Adipocyte (in vitro differentiated cells): ENCODE measurements around the gene STX4.

Experiments
- DNase-seq: peaks from one replicate; pipeline ENCODE4 v3.0.0-alpha.2; 2015; ENCODE audit warnings: low read depth
- H3K27me3 ChIP-seq: replicated peaks from 2 replicates; pipeline ENCODE4 v1.7.0; 2013; ENCODE audit warnings: mild to moderate bottlenecking, low read length, moderate library complexity; ENCODE audit not compliant: control insufficient read depth, insufficient read depth
- H3K36me3 ChIP-seq: 2 replicates; pipeline ENCODE4 v1.7.0; 2013; ENCODE audit warnings: low read length, mild to moderate bottlenecking, moderate library complexity; ENCODE audit not compliant: control insufficient read depth, insufficient read depth, severe bottlenecking
- H3K4me1 ChIP-seq: 2 replicates; pipeline ENCODE4 v1.7.0; 2013; ENCODE audit warnings: mild to moderate bottlenecking, low read length, moderate library complexity; ENCODE audit not compliant: control insufficient read depth, insufficient read depth
- H3K4me3 ChIP-seq: 2 replicates; pipeline ENCODE4 v1.7.0; 2013; ENCODE audit warnings: mild to moderate bottlenecking, low read length, moderate library complexity
- H3K9ac ChIP-seq: 2 replicates; pipeline ENCODE4 v1.7.0; 2013; ENCODE audit warnings: mild to moderate bottlenecking, low read length, moderate library complexity
- H3K9me3 ChIP-seq: 2 replicates; pipeline ENCODE4 v1.7.0; 2013; ENCODE audit warnings: mild to moderate bottlenecking, low read length, moderate library complexity; ENCODE audit not compliant: control insufficient read depth

Gene STX4

DNA sequence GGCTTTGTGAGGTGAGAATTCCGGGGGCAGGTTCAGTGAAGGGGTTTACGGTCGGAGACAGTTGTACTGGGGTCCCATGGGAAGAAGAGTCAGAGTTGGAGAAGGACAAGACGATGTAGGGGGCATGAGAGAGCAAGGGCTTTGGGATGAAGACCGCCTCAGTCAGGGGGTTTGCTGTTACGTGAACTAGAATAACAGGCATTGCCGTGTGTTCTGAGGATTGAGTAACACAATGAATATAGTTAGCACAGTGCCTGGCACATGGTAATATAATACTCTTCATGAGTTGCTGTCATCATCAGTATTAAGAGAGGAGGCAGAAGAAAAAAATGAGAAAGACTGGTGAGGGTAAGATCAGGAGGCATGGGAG lies 41.4 kb downstream of the STX4 start:
- Histone ChIP-seq H3K9ac (peak overlapping the region; percentile 97), H3K36me3 (peaks cover 34% of the 10 kb centered on the region), H3K4me1 (peaks cover 13% of the 10 kb centered on the region), H3K4me3 (peak overlapping the region; percentile 99), H3K9me3 (no peaks in the 10 kb centered on the region), H3K27me3 (no peaks in the 10 kb centered on the region)
- peak; percentile 64 for DNase-seq

DNA sequence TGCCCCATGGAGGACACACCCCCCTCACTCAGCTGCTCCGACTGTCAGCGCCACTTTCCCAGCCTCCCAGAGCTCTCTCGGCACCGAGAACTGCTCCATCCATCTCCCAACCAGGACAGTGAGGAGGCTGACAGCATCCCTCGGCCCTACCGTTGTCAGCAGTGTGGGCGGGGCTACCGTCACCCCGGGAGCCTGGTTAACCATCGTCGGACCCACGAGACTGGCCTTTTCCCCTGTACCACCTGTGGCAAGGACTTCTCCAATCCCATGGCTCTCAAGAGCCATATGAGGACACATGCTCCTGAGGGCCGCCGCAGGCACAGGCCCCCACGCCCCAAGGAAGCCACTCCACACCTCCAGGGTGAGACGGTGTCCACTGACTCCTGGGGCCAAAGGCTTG lies 43.0 kb downstream of the STX4 start:
- no peaks in the 10 kb centered on the region for H3K9me3 ChIP-seq
- no peak overlapping the region for H3K4me3 ChIP-seq
- H3K36me3 ChIP-seq = peaks cover 44% of the 10 kb centered on the region
- H3K27me3 ChIP-seq = no peaks in the 10 kb centered on the region
- DNase-seq = no peak
- no peak overlapping the region for H3K9ac ChIP-seq
- H3K4me1 ChIP-seq = peaks cover 13% of the 10 kb centered on the region

DNA sequence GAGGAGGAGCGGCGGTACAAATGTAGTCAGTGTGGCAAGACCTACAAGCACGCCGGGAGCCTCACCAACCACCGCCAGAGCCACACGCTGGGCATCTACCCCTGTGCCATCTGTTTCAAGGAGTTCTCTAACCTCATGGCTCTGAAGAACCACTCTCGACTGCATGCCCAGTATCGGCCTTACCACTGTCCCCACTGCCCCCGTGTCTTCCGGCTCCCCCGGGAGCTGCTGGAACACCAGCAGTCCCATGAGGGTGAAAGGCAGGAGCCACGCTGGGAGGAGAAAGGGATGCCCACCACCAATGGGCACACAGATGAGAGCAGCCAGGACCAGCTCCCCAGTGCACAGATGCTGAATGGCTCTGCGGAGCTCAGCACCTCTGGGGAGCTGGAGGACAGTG lies 43.7 kb downstream of the STX4 start:
- Histone ChIP-seq H3K9me3 (no peaks in the 10 kb centered on the region), H3K27me3 (no peaks in the 10 kb centered on the region), H3K36me3 (peaks cover 44% of the 10 kb centered on the region), H3K9ac (no peak overlapping the region), H3K4me1 (peaks cover 7% of the 10 kb centered on the region), H3K4me3 (no peak overlapping the region)
- no peak for DNase-seq

DNA sequence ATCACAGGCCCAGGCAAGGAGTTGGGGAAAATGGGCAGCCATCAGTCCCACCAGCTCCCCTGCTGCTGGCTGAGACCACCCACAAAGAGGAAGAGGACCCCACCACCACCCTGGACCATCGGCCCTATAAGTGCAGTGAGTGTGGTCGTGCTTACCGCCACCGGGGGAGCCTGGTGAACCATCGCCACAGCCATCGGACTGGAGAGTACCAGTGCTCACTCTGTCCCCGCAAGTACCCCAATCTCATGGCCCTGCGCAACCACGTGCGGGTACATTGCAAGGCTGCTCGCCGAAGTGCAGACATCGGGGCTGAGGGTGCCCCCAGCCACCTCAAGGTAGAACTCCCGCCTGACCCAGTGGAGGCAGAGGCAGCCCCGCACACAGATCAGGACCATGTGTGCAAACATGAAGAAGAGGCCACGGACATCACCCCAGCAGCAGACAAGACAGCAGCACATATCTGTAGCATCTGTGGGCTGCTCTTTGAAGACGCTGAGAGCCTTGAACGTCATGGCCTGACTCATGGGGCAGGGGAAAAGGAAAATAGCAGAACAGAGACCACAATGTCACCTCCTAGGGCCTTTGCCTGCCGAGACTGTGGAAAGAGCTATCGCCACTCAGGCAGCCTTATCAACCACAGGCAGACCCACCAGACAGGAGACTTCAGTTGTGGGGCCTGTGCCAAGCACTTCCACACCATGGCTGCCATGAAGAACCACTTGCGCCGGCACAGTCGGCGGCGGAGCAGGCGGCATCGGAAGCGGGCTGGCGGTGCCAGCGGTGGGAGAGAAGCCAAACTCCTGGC lies 44.4 kb downstream of the STX4 start:
- peaks cover 44% of the 10 kb centered on the region for H3K36me3 ChIP-seq
- H3K4me1 ChIP-seq = peaks cover 8% of the 10 kb centered on the region
- no peaks in the 10 kb centered on the region for H3K9me3 ChIP-seq
- H3K27me3 ChIP-seq = no peaks in the 10 kb centered on the region
- H3K9ac ChIP-seq = no peak overlapping the region
- no peak for DNase-seq
- H3K4me3 ChIP-seq = no peak overlapping the region

DNA sequence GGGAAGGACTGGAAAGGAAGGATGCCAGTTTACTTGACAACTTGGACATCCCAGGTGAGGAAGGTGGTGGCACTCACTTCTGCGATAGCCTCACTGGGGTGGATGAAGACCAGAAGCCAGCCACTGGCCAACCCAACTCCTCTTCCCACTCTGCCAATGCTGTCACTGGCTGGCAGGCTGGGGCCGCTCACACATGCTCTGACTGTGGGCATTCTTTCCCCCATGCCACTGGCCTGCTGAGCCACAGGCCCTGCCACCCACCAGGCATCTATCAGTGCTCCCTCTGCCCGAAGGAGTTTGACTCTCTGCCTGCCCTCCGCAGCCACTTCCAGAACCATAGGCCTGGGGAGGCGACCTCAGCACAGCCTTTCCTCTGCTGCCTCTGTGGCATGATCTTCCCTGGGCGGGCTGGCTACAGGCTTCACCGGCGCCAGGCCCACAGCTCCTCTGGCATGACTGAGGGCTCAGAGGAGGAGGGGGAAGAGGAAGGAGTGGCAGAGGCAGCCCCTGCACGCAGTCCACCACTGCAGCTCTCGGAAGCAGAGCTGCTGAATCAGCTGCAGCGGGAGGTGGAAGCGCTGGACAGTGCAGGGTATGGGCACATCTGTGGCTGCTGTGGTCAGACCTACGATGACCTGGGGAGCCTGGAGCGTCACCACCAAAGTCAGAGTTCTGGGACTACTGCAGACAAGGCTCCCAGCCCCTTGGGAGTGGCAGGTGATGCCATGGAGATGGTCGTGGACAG lies 45.4 kb downstream of the STX4 start:
- H3K4me1 ChIP-seq = peaks cover 14% of the 10 kb centered on the region
- H3K9ac ChIP-seq = no peak overlapping the region
- H3K27me3 ChIP-seq = no peaks in the 10 kb centered on the region
- no peak for DNase-seq
- H3K9me3 ChIP-seq = no peaks in the 10 kb centered on the region
- peaks cover 45% of the 10 kb centered on the region for H3K36me3 ChIP-seq
- H3K4me3 ChIP-seq = no peak overlapping the region

DNA sequence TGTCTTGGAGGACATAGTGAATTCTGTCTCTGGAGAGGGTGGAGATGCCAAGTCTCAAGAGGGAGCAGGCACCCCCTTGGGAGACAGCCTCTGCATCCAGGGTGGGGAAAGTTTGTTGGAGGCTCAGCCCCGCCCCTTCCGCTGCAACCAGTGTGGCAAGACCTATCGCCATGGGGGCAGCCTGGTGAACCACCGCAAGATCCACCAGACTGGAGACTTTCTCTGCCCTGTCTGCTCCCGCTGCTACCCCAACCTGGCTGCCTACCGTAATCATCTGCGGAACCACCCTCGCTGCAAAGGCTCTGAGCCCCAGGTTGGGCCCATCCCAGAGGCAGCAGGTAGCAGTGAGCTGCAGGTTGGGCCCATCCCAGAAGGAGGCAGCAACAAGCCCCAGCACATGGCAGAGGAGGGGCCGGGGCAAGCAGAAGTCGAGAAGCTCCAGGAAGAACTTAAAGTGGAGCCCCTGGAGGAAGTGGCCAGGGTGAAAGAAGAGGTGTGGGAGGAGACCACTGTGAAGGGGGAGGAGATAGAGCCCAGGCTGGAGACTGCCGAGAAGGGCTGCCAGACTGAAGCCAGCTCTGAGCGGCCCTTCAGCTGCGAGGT lies 46.1 kb downstream of the STX4 start:
- DNase-seq = no peak
- peaks cover 14% of the 10 kb centered on the region for H3K4me1 ChIP-seq
- peaks cover 49% of the 10 kb centered on the region for H3K36me3 ChIP-seq
- no peak overlapping the region for H3K9ac ChIP-seq
- no peaks in the 10 kb centered on the region for H3K9me3 ChIP-seq
- H3K4me3 ChIP-seq = no peak overlapping the region
- no peaks in the 10 kb centered on the region for H3K27me3 ChIP-seq

DNA sequence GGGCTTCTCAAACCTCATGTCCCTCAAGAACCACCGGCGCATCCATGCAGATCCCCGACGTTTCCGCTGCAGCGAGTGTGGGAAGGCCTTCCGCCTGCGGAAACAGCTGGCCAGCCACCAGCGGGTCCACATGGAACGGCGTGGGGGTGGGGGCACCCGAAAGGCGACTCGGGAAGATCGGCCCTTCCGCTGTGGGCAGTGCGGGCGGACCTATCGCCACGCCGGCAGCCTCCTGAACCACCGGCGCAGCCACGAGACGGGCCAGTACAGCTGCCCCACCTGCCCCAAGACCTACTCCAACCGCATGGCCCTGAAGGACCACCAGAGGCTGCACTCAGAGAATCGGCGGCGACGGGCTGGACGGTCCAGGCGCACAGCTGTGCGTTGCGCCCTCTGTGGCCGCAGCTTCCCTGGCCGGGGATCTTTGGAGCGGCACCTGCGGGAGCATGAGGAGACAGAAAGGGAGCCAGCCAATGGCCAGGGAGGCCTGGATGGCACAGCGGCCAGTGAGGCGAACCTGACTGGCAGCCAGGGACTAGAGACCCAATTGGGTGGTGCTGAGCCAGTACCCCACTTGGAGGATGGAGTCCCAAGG lies 46.8 kb downstream of the STX4 start:
- Histone ChIP-seq H3K9me3 (no peaks in the 10 kb centered on the region), H3K4me3 (no peak overlapping the region), H3K4me1 (peaks cover 11% of the 10 kb centered on the region), H3K9ac (no peak overlapping the region), H3K36me3 (peaks cover 53% of the 10 kb centered on the region), H3K27me3 (no peaks in the 10 kb centered on the region)
- no peak for DNase-seq

DNA sequence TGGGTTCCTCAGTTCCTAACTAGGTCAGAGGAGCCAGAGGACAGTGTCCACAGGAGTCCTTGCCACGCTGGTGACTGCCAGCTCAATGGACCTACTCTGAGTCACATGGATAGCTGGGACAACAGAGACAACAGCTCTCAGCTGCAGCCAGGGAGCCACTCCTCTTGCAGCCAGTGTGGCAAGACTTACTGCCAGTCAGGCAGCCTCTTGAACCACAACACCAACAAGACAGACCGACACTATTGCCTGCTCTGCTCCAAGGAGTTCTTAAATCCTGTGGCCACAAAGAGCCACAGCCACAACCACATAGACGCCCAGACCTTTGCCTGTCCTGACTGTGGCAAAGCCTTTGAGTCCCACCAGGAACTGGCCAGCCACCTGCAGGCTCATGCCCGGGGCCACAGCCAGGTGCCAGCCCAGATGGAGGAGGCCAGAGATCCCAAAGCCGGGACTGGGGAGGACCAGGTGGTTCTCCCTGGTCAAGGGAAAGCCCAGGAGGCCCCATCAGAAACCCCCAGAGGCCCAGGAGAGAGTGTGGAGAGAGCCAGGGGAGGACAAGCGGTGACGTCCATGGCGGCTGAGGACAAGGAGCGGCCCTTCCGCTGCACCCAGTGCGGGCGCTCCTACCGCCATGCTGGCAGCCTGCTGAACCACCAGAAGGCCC lies 47.5 kb downstream of the STX4 start:
- H3K9me3 ChIP-seq = no peaks in the 10 kb centered on the region
- H3K4me3 ChIP-seq = no peak overlapping the region
- H3K4me1 ChIP-seq = peaks cover 11% of the 10 kb centered on the region
- no peaks in the 10 kb centered on the region for H3K27me3 ChIP-seq
- no peak overlapping the region for H3K9ac ChIP-seq
- DNase-seq = no peak
- H3K36me3 ChIP-seq = peaks cover 53% of the 10 kb centered on the region

DNA sequence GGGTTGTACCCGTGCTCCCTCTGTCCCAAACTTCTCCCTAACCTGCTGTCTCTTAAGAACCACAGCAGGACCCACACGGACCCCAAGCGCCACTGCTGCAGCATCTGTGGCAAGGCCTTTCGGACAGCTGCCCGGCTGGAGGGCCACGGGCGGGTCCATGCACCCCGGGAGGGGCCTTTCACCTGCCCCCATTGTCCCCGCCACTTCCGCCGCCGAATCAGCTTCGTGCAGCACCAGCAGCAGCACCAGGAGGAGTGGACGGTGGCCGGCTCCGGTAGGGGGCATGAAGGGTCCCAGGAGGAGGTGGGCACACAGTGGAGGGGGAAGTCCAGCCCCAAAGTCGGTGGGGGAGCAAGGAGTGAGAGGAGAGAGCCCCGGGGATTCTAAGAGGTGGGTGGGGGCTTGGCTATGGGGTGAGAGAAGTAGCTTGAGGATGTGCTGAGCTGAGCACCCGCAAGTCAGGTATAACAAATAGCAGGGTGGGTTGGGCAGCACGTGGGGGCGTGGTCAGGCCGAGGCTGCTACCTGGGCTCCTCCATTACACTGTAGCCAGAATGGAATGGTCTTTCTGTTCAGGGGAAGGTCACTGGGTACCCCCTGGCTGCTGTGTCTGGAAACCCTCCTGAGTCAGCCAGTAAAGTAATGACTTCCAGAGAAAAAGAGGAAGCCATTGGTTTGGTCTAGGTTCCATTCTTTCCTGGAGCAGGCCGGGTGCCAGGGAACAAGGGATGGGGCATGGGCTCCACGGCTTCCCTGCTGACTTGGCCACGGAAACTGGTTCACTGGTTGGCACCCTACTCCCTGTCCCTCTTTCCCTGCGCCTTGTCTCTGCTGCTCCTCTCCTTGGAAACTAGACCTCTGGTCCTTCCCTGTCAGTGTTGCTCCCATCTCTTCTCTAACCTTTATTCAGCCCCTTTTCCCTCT lies 48.3 kb downstream of the STX4 start:
- DNase-seq = no peak
- Histone ChIP-seq H3K27me3 (no peaks in the 10 kb centered on the region), H3K36me3 (peaks cover 50% of the 10 kb centered on the region), H3K4me1 (peaks cover 11% of the 10 kb centered on the region), H3K9me3 (no peaks in the 10 kb centered on the region), H3K4me3 (no peak overlapping the region), H3K9ac (no peak overlapping the region)

DNA sequence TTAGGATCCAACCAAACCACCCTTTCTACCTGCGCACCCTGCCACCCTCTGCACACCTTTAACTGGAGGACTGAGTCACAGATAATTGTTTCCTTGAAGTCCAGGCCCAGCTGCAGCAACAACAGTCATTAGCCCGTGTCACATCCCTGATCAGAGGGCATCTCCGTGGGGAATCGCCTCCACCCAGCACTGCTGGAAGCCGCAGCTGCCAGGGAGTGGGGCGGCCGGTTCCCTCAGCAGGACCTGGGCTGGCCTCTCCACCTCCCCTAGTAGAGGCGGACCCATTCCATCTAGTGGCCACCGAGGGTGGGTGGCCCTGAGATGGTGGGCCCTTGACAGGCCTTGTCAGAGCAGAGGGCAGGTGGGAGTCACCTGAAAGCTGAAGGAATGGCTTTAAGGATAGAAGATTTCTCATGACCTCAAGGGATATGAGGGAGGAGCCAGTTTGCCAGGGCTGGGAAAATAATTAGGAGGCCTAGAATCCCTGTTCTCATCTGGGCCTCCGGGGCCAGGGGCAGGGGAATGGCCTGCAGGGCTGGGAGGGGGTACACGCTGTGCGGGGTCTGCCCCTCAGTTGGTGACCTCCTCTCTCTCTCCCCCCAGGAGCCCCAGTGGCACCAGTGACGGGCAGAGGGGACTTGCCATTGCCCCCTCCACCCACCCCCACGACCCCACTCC lies 49.1 kb downstream of the STX4 start:
- Histone ChIP-seq H3K9ac (no peak overlapping the region), H3K27me3 (no peaks in the 10 kb centered on the region), H3K9me3 (no peaks in the 10 kb centered on the region), H3K36me3 (peaks cover 42% of the 10 kb centered on the region), H3K4me3 (no peak overlapping the region), H3K4me1 (peaks cover 11% of the 10 kb centered on the region)
- no peak for DNase-seq
